Heart left ventricle (tissue), 16 donors: Measurements from ENCODE around the gene MED15. TPM values are rescaled to one million over a fixed set of nuclear protein-coding genes. Genes with fewer than 3 reads are reported as not detected.

Experiments
- ATAC-seq, 4 donors: fragments of 200-7000 bp; cut with Tn5 transposase; one replicate each; pipeline ENCODE4 v1.9.1; 2020 to 2022; ENCODE audit warnings: moderate library complexity in 4 of 4, mild to moderate bottlenecking in 3 of 4, moderate number of reproducible peaks in 1 of 4
- DNase-seq, 5 donors: peaks; one replicate each; pipeline ENCODE4 v3.0.0-alpha.2; 2020
- H3K27ac ChIP-seq, 12 donors: fragments of 200-600 bp; sonication (generic) in 4 of 12; one replicate each; pipeline versions ENCODE4 v1.5.0 to v1.8.0; 2016 to 2022; ENCODE audit warnings: mild to moderate bottlenecking in 2 of 12
- H3K27me3 ChIP-seq, 9 donors: fragments of 200-600 bp; sonication (generic) in 2 of 9; one replicate each; pipeline versions ENCODE4 v1.5.1 to v1.8.0; 2016 to 2022; ENCODE audit warnings: mild to moderate bottlenecking in 3 of 9
- H3K36me3 ChIP-seq, 9 donors: fragments of 200-600 bp; sonication (generic) in 2 of 9; one replicate each; pipeline versions ENCODE4 v1.5.0 to v1.8.0; 2018 to 2022; ENCODE audit warnings: mild to moderate bottlenecking in 2 of 9
- H3K4me1 ChIP-seq, 12 donors: fragments of 200-600 bp; sonication (generic) in 4 of 12; one replicate each; pipeline versions ENCODE4 v1.5.0 to v1.8.0; 2016 to 2022; ENCODE audit warnings: mild to moderate bottlenecking in 3 of 12
- H3K4me3 ChIP-seq, 12 donors: fragments of 200-600 bp; sonication (generic) in 4 of 12; one replicate each; pipeline versions ENCODE4 v1.5.0 to v1.8.0; 2017 to 2022; ENCODE audit warnings: mild to moderate bottlenecking in 9 of 12, moderate library complexity in 4 of 12
- H3K9me3 ChIP-seq, 12 donors: fragments of 200-600 bp; sonication (generic) in 4 of 12; one replicate each; pipeline versions ENCODE4 v1.5.0 to v1.8.0; 2016 to 2022; ENCODE audit warnings: mild to moderate bottlenecking in 1 of 12
- CTCF ChIP-seq, 12 donors: fragments of 200-600 bp; sonication (generic) in 4 of 12; IDR thresholded peaks; one replicate each; pipeline versions ENCODE4 v1.5.0 to v1.8.0; 2018 to 2022; ENCODE audit warnings: antibody characterized with exemption in 12 of 12, mild to moderate bottlenecking in 5 of 12
- POLR2A ChIP-seq, 2 donors: fragments of 450-650 bp; IDR thresholded peaks; one replicate each; pipeline ENCODE4 v1.6.1; 2017; ENCODE audit warnings: antibody characterized with exemption in 2 of 2, mild to moderate bottlenecking in 2 of 2, moderate library complexity in 2 of 2
- WGBS, 4 donors: extraction: QIAGEN DNeasy Blood & Tissue Kit in 2 of 4; methylation state at CpG; one replicate each; pipeline versions ENCODE4 v1.1.5 to v1.1.7; 2013 to 2018; 5-methylcytosine and 5-hydroxymethylcytosine counted together
- intact Hi-C, 10 donors: fragments of 100-400 bp; cut with DNase I; formaldehyde crosslinking; loops; one replicate each; pipeline versions ENCODE4 v1.11.1 to v1.14.2; 2022
- polyA plus RNA-seq, 2 donors: library from polyadenylated mRNA; stranded (reverse); fragments of 200-250 nt; gene quantifications; one replicate each; pipeline ENCODE4 v1.2.3, GENCODE V29; 2013
- total RNA-seq, 9 donors: library from RNA; depleted of rRNA in 2 of 9; stranded (reverse); fragments of >200 nt in 2 of 9; fragmentation: NEBNext Ultra II Directional in 3 of 9; extraction: Animal tissue kit (Norgen Biotek cat#: 25700) in 3 of 9; gene quantifications; one replicate each; pipeline versions ENCODE4 v1.1.0 to v1.2.4, GENCODE V29; 2016 to 2023
- donor health status: ischemic (EF 13 %, LVEDD 7.1; RV severe dilation, severe dysfunction).
- donor health status: healthy with polysubstance abuse.
- donor health status: DM: no; HTN: yes; CAD: no.
- donor health status: DM: no; HTN: no; CAD: no.
- donor health status: ischemic (EF 25% LVEDD 6.9; RV normal size, moderate dysfunction).
- donor health status: ischemic (EF 25% LVEDD 5.7; RV mildly dilated, moderate dysfunction).
- donor health status: healthy.
- donor health status: DM: yes; HTN: yes; CAD: no.
- donor health status: ischemic (EF 35%, LVEDD 5.7; RV mildly dilated, moderate dysfunction).
- donor health status: nonischemic (EF 11% LVEDD 7.7; RV severe dilation, severe dysfunction).
- donor health status: DM: yes; HTN: yes; CAD: no.
- donor health status: PGD.
- donor health status: ischemic (EF 29% LVEDD 5.4; RV normal size, mild dysfunction).
- donor health status: nonischemic (EF 23%, LVEDD 6.1; RV moderate dilation, normal function).

MED15 gene
- total and polyA plus RNA-seq, 11 donors: 27.9 to 78.3 (median 43.0) TPM

GRCh38 chr22:20562607-20563465 lies 55.4 kb downstream of the MED15 start:
- Histone ChIP-seq H3K36me3 (peaks cover 3 to 95% (median 84%) of the 10 kb centered on the region in 9 donors), H3K4me3 (no peak overlapping the region), H3K4me1 (peaks cover 0 to 37% (median 9%) of the 10 kb centered on the region in 12 donors), H3K27ac (no peak overlapping the region), H3K9me3 (peaks cover 0 to 7% (median 0%) of the 10 kb centered on the region in 12 donors), H3K27me3 (no peaks in the 10 kb centered on the region)
- WGBS, 4 donors: 97% methylated on average over 14 of the region's 14 CpGs
- intact Hi-C loops: loop anchor here in 4 of 10 donors (5.0 to 10.0 kb wide), 4 partner anchors 51 to 138 kb away; no protein-coding TSS in a partner anchor
- DNase-seq (no peak), ATAC-seq (no peak)
- TF ChIP-seq POLR2A (IDR thresholded peaks at IDR 0.05) (no peak), CTCF (IDR thresholded peaks at IDR 0.05) (no peak)

- H3K36me3 ChIP-seq: peaks cover 3 to 95% (median 90%) of the 10 kb centered on the region in 9 donors
- 88 to 93% (median 92%) methylated on average over 4 of the region's 4 CpGs for WGBS, 4 donors
- intact Hi-C loops: loop anchor here in 4 of 10 donors (5.0 to 10.0 kb wide), 4 partner anchors 51 to 139 kb away; no protein-coding TSS in a partner anchor
Observed at GRCh38 chr22:20563466-20563906, 56.1 kb downstream of the MED15 start.

GRCh38 chr22:20563941-20564371 lies 56.5 kb downstream of the MED15 start:
- Histone ChIP-seq H3K27ac (no peak overlapping the region), H3K4me3 (no peak overlapping the region), H3K9me3 (peaks cover 0 to 6% (median 0%) of the 10 kb centered on the region in 12 donors), H3K4me1 (peaks cover 0 to 42% (median 16%) of the 10 kb centered on the region in 12 donors), H3K27me3 (no peaks in the 10 kb centered on the region), H3K36me3 (peaks cover 3 to 95% (median 90%) of the 10 kb centered on the region in 9 donors)
- DNase-seq: no peak
- ATAC-seq: no peak
- TF ChIP-seq POLR2A (IDR thresholded peaks at IDR 0.05) (no peak), CTCF (IDR thresholded peaks at IDR 0.05) (no peak)
- intact Hi-C loops: loop anchor here in 4 of 10 donors (5.0 to 10.0 kb wide), 4 partner anchors 52 to 139 kb away; no protein-coding TSS in a partner anchor
- 76 to 79% (median 76%) methylated on average over 13 of the region's 13 CpGs for WGBS, 4 donors

More at GRCh38 chr22:20563466-20563906, 56.1 kb downstream of the MED15 start:
- Histone ChIP-seq H3K9me3 (peaks cover 0 to 7% (median 0%) of the 10 kb centered on the region in 12 donors), H3K27ac (no peak overlapping the region), H3K4me3 (no peak overlapping the region), H3K27me3 (no peaks in the 10 kb centered on the region), H3K4me1 (peaks cover 0 to 38% (median 11%) of the 10 kb centered on the region in 12 donors)
- no peak for ATAC-seq
- TF ChIP-seq POLR2A (IDR thresholded peaks at IDR 0.05) (no peak), CTCF (IDR thresholded peaks at IDR 0.05) (no peak)
- DNase-seq: no peak
